ENCODE results near the gene MLIP.
"Not testable (repeated sequence)": the region's sequence is repeated elsewhere in the genome, so short reads cannot be mapped to it uniquely, and the experiment has no call there.

The MLIP gene

DNA sequence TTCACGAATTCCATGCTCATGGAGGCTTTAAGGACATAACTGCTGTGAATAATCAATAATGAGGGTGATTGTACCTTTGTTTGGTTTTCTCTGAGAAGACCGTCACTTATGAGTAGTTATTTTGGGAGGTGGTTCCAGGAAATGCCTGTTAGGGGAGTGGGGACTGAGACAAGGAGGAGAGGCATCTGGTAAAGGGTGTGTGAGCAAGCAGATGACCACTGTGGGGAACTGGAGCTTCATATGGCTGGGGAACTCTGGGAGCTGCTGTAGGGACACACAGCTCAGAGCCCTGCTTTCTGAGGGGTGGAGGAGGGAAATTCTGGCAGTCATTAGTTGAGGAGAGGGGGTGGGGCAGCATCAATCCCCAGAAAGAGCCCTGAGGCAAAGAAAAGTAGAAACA lies 125.7 kb downstream of the MLIP start:
- DNase-seq: no peak

- DNase-seq: no peak
Measured at GRCh38 chr6:54238396-54238795, 127.2 kb downstream of the MLIP start.

DNA sequence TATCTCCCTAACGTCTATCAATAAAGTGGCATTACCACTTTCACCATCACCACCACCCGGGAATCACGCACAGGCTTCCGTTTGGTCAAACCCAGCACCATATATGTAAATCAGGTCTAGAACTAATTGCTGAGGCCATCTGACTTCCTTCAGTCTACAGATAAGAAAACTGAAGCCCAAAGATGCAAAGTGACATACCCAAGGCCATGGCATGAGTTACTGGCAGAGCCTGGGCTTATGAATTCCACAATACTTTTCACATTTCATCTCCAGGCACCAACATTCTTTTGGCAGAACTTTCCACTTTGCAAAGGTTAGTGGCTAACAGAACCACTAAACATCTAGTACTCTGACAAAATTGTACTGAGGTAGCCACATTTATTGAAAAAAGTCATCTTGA lies 132.5 kb downstream of the MLIP start:
- no peak for DNase-seq

GRCh38 chr6:54244430-54244829 lies 133.2 kb downstream of the MLIP start:
- no peak for DNase-seq

- no peak for DNase-seq
Measured at GRCh38 chr6:54245265-54245664, 134.0 kb downstream of the MLIP start.

- DNase-seq: no peak
Measured at GRCh38 chr6:54248319-54248718, 137.1 kb downstream of the MLIP start.

GRCh38 chr6:54248994-54249393 lies 137.8 kb downstream of the MLIP start:
- DNase-seq: no peak

DNA sequence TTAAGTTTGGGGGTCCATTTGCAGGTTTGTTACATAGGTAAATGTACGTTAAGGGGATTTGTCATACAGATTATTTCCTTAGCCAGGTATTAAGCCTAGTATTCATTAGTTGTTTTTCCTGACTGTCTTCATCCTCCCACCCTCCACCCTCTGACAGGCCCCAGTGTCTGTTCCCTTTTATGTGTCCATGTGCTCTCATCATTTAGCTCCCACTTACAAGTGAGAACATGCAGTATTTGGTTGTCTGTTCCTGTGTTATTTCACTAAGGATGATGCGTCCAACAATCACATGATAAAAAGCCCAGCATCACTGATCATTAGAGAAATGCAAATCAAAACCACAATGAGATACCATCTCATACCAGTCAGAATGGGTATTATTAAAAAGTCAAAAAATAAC lies 138.6 kb downstream of the MLIP start:
- not testable (repeated sequence) for DNase-seq

DNA sequence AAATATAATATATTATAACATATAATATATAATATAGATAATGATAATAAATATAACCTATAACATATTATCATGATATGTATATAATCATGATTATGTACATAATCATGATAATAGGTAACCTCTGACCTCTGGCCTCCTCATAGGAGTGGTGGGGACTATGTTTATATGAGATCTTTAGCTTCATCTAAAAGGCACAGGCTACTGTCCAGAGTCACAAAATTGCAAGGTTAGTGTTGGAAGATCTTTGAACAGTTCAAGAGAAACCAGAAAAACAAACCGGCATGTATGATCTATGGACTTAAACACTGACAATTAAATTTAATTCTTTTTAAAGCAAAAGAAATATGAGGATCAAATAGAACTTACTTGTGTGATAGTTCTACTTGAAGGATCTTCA lies 141.3 kb downstream of the MLIP start:
- no peak for DNase-seq

DNA sequence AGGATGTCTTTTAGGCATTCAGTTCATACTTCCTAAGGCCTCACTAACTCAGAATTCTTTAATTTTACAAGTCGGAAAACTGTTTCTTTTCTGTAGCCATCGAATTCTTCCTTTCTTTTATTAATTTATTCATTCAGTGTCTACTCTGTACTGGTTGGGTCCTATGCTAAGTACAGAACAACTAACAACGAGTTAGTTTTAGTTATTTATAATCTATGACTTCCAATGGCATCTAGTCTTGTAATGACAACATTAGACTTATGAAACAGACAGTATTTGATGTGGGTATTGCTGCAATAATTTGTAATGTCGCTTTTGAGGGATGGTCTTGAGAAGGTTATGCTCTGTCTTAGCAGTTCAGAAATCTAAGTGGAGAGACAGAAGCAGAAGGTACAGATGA lies 141.7 kb downstream of the MLIP start:
- no peak for DNase-seq

GRCh38 chr6:54254886-54255285 lies 143.6 kb downstream of the MLIP start:
- no peak for DNase-seq

DNA sequence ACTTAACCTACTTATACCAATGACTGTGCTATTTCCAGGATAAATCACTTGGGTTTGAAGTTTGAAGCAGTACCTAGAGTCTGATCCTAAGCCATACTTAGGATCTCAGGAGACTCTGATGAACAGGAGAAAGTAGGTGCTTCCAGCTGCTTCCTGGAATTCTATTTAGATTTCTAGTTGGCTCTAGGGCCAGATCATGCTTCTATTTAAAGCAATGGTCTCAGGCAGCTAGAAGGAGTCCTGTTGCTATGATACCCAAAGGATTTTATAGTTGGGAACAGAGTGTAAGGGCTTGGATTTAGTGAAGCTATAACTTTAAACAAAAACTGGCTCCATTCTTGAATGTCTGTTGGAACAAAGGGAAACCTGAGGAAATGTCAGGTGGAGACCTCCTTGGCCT lies 144.6 kb downstream of the MLIP start:
- no peak for DNase-seq

DNA sequence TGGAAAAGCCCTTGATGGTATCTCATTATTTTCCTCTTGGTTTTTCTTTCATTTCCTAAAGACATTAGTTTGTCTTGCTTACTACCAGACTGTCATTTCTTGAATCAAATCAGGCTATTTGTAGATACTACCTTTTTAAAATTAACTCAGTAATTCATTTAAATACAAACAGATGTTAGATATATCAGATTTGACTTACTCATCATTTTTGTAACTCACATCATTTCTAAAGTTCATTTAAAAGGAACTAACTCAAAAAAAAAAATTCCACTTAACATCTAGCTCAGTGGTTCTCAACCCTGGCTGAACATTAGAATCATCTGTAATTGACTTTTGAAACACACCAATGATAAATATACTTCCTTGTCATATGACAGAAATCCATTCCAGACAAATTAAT lies 148.8 kb downstream of the MLIP start:
- no peak for DNase-seq

- DNase-seq: no peak
Measured at GRCh38 chr6:54262499-54262898, 151.3 kb downstream of the MLIP start.

- DNase-seq: no peak
Measured at GRCh38 chr6:54262971-54263370, 151.7 kb downstream of the MLIP start.

DNA sequence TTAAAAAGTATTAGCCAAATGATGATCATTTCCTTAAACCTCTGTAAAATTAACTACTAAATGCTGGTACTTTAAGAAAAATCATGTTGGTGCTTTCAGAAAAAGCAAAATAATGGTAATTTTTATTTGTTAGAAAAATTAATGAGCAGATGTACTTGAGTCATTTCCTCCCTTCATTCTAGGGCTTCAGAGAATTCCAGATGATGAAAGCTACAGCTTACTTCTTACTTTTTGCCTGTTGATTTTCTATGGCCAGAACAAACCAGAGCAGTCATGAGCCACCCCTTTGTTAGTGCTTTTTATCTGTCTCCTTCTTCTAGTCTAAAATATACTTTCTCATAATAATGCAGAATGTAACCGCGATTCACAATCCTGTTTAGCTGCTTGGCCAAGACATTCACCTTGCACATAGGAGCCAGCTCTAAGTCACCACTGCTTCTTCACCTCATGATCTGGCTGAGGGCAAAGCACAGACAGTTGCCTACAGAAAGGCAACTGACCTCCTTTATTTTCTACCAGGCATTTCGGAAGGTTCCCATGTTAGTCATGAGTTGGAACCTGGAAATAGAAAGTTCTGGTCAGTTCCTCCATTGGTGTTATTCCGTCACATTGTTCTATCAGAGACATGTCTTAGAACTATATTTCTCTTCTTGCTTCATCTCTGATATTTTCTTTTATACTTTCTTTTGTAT lies 153.5 kb downstream of the MLIP start:
- no peak for DNase-seq

DNA sequence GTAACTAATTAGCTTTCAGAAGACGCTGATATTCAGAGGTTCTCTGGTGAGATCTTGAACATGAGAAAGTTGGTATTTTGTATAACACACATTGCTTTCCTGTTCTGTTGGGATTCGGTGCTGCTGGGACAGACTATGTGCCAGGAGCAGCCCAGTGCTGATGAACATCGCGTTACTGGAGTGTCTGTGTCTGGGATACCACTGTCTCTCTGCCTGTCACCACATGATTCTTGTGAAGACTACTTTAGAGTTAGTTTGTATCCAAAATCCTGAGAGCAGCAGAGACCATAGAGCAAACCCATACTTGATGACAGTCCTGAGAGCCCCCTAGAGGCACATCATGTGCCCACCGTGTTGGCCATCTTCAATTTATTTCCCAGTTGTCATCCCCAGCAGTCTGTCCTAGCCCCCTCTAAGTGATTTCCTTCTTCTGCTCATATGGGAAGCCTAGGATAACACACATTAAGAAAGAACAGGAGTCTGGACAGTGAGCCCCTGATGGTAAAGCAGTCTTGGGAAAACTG lies 155.2 kb downstream of the MLIP start:
- no peak for DNase-seq

- DNase-seq: no peak
Measured at GRCh38 chr6:54267798-54268197, 156.6 kb downstream of the MLIP start.

DNA sequence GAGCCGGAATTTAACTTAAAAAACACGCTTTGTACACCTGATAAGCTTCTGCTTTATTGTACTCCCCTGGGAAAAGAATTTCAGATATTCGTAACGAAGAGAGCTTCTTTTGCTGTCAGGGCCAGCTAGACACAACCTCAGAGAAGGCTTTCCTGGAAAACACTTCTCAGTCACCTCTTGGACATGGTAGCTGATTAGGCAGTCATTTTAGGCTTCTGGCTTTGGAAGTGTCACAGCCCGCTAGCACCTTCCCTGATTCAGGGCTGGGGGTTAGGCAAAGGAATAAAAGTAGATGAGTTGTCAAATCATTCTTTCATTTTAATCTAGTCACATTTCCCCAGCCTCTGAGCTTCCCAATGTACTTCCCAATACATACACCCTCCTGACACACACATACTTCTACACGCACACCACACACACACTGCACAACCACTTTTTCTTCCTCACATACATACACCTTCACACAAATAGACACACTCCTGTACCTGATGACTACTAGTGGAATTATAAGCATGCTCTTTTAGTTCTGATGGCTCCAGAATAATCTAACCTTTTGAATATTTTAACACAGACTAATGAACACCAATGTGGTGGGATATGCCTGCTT lies 162.1 kb downstream of the MLIP start:
- DNase-seq: no peak

GRCh38 chr6:54274383-54274782 lies 163.1 kb downstream of the MLIP start:
- DNase-seq: no peak

DNA sequence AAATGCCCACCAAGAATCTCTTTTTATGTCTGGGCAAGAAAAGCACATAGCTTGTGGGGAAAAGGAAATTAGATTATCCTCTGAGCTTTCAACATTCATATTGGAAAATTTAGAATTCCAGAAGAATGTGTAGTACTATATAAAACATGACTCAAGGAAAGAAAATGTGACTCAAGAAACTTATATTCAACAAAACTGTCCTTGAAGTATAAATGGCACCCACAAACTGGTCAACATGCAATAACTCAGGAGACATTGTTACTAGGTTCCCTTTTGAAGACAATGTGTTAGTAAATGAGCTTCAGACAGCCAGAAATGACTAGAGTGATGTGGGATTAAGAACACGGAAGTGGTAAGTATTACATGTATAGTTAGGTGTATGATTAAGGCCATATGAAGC lies 170.9 kb downstream of the MLIP start:
- DNase-seq: no peak

DNA sequence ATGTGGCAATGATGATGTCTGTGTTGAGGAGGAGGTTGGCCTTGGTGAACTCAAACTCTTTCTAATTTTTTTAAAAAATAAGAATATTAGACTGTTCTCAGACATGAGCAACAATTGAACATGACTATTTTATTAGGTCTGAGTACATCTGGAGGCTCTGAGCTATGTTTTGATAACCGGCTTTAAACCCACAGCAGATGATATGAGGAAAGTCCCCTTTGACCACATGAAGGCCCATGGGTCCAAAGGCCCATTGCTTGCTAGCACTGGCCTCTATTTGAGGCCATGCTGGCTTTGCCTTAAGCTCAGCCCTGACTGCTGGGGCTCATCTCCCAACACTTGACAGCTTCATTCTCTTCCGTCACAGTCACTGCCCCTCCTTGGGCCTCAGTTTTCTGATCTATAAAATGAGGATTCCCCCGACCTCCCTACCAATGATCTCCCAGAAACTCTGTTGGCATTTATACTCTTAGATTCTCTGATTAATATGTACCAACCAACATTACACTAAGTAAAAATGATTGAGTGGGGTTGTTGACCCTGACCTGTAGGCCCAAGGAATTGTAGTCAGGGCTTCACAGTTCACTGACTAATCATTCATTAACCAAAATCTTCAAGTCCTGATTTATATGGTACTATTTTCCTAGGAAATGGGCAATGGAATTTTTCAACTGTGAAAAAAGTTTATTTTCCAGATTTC lies 173.1 kb downstream of the MLIP start:
- no peak for DNase-seq

DNA sequence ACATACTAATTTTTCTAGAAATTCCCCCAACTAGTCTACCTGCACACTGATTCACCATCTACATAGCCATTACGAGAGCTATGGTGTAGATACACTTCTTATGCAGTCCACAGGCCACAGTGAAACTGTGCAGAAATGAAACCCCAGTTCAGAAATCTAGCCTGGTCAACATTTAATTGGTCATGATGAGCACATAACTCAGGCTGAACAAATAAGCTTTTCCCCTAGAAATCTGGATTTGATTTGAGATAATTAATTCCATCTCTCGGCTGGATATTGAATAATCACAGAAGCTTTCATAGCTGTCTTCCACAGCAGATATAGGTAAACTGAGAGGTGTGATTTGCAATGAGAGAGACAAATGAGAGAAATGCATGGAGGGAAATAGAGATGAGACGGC lies 174.4 kb downstream of the MLIP start:
- no peak for DNase-seq

DNA sequence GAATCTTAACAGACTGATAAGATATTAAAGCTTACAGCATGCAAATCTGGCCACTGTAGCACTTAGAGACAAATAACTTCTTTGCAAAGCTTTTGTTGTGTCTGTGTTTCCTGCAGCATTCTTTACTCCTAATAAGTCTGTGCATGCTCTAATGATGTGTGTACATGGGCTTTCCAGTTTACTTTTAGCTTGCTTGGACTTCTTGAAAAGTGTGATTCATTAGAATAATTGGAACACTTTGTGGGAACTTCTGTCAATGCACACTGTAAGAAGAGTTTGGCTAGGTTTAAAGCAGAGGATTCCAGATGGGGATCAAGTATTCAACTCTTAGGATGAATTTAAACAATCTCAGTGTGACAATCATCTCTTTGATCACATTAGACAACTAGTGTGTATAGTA lies 174.9 kb downstream of the MLIP start:
- DNase-seq: no peak

Data from T-helper 9 cell (primary cell).